Jurkat, Clone E6-1 (cell line): ENCODE measurements around the gene TOX2.

ENCODE experiments used
- DNase-seq: peaks from one replicate; pipeline ENCODE4 v3.0.0-alpha.2; 2011; ENCODE audit warnings: low read depth, low spot score
- H3K4me3 ChIP-seq: 2 replicates; pipeline ENCODE4 v1.5.1; 2011; ENCODE audit warnings: mild to moderate bottlenecking, low read length, control low read depth, moderate library complexity

The TOX2 gene

GRCh38 chr20:43937591-43937990 lies 22.9 kb downstream of the TOX2 start:
- DNase-seq = no peak
- no peak overlapping the region for H3K4me3 ChIP-seq

GRCh38 chr20:43938017-43938655 lies 23.5 kb downstream of the TOX2 start:
- no peak overlapping the region for H3K4me3 ChIP-seq
- no peak for DNase-seq

GRCh38 chr20:43938932-43939761 lies 24.5 kb downstream of the TOX2 start:
- H3K4me3 ChIP-seq = no peak overlapping the region
- no peak for DNase-seq

- no peak for DNase-seq
- no peak overlapping the region for H3K4me3 ChIP-seq
These were observed 25.1 kb downstream of the TOX2 start for GRCh38 chr20:43939762-43940121.

- no peak overlapping the region for H3K4me3 ChIP-seq
- DNase-seq = no peak
These were observed 26.0 kb downstream of the TOX2 start for GRCh38 chr20:43940518-43941225.

- no peak overlapping the region for H3K4me3 ChIP-seq
- no peak for DNase-seq
These were observed 27.0 kb downstream of the TOX2 start for GRCh38 chr20:43941476-43942200.

GRCh38 chr20:43942201-43942590 lies 27.5 kb downstream of the TOX2 start:
- H3K4me3 ChIP-seq = no peak overlapping the region
- no peak for DNase-seq

- H3K4me3 ChIP-seq = no peak overlapping the region
- peak; percentile 76 for DNase-seq
These were observed 28.1 kb downstream of the TOX2 start for GRCh38 chr20:43942667-43943285.

GRCh38 chr20:43943725-43944124 lies 29.1 kb downstream of the TOX2 start:
- H3K4me3 ChIP-seq = no peak overlapping the region
- DNase-seq = no peak

GRCh38 chr20:43944653-43945235 lies 30.1 kb downstream of the TOX2 start:
- DNase-seq = no peak
- no peak overlapping the region for H3K4me3 ChIP-seq

- H3K4me3 ChIP-seq = no peak overlapping the region
- no peak for DNase-seq
These were observed 30.9 kb downstream of the TOX2 start for GRCh38 chr20:43945391-43946205.

GRCh38 chr20:43946206-43946491 lies 31.5 kb downstream of the TOX2 start:
- no peak for DNase-seq
- H3K4me3 ChIP-seq = no peak overlapping the region

GRCh38 chr20:43946659-43947315 lies 32.1 kb downstream of the TOX2 start:
- no peak overlapping the region for H3K4me3 ChIP-seq
- DNase-seq = no peak

GRCh38 chr20:43947316-43947710 lies 32.7 kb downstream of the TOX2 start:
- DNase-seq = no peak
- no peak overlapping the region for H3K4me3 ChIP-seq

- no peak for DNase-seq
- H3K4me3 ChIP-seq = no peak overlapping the region
These were observed 33.8 kb downstream of the TOX2 start for GRCh38 chr20:43948455-43948854.

- no peak overlapping the region for H3K4me3 ChIP-seq
- DNase-seq = no peak
These were observed 34.6 kb downstream of the TOX2 start for GRCh38 chr20:43949248-43949647.

GRCh38 chr20:43949741-43950618 lies 35.3 kb downstream of the TOX2 start:
- H3K4me3 ChIP-seq = 0 out of 2 replicates have a peak overlapping the region, but pooled peaks have one; percentile 0
- peak; percentile 95 for DNase-seq
